HG03571 (cell line): Measurements from ENCODE around the gene CREB3L2.
A peak's percentile ranks its signal among the peaks of the same experiment; 100 is the strongest.
"Not testable (repeated sequence)": the region's sequence is repeated elsewhere in the genome, so short reads cannot be mapped to it uniquely, and the experiment has no call there.

Source experiments
- ATAC-seq: cut with Tn5 transposase; IDR thresholded peaks from one replicate; pipeline ENCODE4 v1.9.1; 2021; ENCODE audit not compliant: unreplicated experiment

The CREB3L2 gene

GRCh38 chr7:138014201-138014600 lies 12.3 kb upstream of the CREB3L2 start:
- not testable (repeated sequence) for ATAC-seq

DNA sequence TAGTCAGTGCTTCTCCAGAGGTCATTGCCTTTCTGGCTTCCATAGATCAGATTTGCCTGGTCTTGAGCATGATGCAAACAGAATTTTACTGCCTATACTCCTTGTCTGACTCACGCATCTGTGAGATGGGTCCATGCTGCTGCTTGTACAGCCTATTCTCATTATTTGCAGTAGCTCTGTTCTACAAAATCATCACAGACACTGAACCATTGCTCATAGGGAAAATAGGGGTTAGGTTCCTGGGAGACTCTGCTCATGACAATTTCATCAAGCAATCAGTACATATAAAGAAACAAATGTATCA lies 7.4 kb upstream of the CREB3L2 start:
- ATAC-seq: no peak

DNA sequence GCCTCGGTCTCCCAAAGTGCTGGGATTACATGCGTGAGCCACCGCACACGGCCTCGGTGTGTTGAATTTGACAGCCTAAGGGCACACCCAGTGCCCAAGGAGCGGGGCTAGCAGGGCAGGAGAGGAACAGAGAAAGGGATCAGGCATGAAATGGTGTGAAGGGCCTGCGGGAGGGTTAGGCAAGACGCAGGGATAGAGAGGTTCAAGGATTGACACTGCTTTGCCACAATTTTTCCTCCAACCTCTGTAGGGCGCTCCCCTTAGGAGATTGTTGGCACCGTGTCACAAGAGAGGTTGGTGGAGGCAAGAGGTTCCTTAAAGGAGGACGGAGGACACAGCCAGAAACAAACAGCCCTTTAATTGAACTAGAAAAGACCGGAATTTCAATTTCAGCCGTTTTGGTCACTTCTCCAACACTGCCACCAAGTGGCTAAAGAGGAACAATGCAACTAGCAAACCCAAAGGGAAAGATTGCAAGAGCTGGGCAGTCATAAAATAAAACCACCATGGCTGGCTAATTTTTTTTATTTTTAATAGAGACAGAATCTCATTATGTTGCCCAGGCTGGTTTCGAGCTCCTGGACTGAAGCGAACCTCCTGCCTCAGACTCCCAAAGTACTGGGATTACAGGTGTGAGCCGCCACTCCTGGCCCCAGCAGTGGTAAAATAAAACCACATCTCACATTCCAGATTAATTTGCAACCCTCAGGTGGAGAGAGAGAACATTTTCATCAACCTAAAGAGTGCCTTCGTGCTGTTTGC lies 6.9 kb upstream of the CREB3L2 start:
- ATAC-seq: no peak

- no peak for ATAC-seq
Observed at GRCh38 chr7:138008019-138008587, 6.2 kb upstream of the CREB3L2 start.

GRCh38 chr7:138006106-138006505 lies 4.2 kb upstream of the CREB3L2 start:
- no peak for ATAC-seq

DNA sequence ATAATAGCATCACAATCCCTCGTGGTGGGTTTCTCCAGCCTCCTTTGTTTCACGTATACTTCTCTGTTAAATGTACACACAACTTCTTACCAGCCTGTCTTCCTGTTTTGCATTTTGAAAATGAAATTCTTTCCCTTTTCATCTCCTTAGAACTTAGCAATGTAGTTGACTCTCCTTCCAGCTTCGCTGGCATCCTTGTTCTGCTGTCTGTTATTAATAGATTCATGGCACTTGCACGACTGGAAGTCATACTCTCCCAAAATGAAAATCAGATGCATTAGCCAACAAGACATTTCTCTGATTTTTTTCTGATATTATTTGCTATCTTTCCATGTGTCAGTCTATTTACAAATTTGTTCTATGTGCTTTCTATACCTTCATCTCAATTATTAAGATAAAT lies 3.0 kb upstream of the CREB3L2 start:
- no peak for ATAC-seq

DNA sequence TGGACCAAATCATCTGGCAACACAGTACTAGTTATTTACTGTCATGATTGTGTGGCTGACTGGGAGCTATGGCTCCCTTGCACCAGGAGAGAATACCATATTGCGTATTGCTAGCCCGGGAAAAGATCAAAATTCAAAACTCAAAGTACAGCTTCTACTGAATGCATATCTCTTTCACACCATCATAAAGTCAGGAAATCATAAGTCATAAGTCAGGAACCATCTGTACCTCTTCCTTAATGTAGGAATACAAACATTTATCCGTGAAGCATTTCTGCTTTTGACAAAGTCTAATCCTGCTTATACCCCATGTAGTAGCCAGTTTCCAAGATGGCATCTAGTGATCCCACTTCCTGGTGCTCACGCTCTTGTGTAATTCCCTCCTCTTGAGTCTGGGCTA lies 2.2 kb upstream of the CREB3L2 start:
- no peak for ATAC-seq

DNA sequence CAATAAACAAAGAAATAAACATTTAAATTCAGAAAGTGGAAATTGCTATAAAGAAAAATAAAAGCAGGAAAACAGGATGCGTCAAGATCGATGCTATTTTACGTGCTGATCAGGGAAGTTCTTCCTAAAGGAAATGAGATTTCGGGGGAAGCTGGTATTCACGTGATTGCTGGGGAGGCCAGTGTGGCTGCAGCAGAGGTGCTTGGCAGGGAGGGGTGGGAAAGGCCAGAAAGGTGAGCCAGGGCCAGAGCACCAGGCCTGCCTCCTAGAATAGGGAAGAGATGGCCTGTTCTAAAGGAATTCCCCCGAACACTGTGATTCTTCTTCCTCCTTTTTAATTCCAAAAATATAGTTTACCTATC lies 923 bp upstream of the CREB3L2 start:
- no peak for ATAC-seq

- peak; percentile 98 for ATAC-seq
Observed at GRCh38 chr7:138002096-138002827, 376 bp upstream of the CREB3L2 start.

DNA sequence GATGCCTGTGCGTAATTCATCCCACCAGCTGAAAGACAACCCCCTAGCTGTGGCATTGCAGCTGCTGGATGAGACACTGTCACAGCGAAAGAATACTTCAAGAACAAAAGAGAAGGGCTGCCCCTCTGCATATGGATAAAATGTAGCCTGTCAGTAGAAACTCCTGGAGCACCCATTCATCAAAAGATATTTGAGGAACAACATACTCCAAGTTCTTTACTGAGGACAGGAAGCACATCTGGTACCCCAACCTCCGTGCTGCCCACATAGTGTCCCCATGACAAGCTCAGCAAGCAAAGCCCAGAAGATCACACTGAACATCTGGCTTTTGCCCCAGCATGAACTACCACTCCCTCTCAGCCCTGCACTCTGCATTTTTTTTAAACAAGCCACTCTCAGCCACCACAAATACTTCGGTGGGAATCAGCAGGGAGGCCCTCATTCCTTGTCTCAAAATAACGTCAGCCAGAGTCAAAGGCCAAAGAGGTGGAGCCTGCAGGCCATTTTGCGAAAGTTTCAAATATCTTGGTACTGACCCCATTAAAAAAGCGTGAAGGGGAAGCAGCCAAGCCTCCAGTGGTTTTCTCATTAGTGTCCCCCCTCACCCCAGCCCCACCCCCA lies 1.7 kb downstream of the CREB3L2 start:
- no peak for ATAC-seq

DNA sequence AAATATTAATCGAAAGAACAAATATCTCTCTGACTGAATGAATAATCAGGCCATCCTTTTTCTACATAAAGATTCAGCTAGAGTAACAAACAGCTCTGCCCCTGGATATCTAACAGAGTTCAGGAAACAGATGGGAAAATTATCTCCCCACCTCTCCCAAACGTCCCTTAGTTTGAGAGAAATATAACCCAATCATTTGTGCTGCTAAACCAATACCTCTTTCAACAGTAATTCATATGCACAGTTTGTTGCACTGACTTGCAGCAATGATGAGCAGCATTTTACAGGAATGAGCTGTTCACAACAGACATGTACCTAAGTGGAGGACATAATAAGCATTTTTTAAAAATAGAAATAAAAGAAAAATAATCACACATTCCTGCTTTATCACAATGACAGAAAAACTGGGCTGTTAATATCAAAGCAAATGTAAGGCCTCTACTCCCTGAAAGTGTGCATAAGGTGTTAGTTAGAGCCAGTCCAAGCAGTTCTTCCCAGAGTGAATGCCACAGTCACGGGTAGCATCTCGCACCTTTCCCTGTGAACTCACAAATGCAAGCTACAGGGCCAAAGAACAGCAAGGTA lies 2.3 kb downstream of the CREB3L2 start:
- no peak for ATAC-seq

DNA sequence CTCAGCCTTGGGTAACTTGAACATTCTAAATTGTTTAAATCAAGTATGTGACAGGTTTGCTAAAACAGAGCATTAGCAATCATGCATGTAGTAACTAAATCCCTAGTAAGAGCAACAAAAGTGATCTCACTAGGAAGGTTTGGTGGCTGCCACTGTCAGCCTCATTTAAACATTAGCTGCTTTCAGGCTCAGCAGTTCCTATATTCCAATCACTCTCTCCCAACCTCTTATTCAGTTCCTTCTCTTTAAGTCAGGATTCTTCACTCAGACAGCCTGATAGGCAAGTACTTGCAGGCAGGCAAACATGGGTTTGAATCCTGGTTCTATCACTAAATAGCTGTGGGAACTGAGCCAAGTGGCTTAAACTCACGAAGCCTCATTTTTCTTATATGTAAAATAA lies 3.6 kb downstream of the CREB3L2 start:
- ATAC-seq: no peak

- no peak for ATAC-seq
Observed at GRCh38 chr7:137996871-137997270, 5.0 kb downstream of the CREB3L2 start.

DNA sequence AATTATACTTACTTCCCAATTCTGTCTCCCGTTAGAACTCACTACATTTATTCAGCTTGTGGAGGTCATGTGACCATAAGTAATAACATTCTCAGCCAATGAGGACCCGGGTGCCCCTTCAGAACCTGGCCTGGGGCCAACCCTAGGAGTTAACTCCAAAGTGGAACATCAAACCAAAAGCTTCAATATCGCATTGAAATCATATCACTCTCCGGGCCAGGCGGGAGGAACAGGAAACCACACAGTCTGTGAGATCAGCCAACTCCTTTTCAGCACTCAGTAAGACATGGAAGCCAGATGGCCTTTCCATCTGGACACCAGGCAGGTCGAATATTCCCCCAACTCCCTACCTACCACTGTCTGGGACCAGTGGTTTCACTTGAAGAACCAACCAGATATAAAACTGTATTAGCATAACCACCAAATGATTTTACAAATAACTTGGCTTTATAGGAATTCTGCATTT lies 5.5 kb downstream of the CREB3L2 start:
- no peak for ATAC-seq

- ATAC-seq: no peak
Observed at GRCh38 chr7:137994216-137994615, 7.7 kb downstream of the CREB3L2 start.

- no peak for ATAC-seq
Observed at GRCh38 chr7:137993395-137993743, 8.5 kb downstream of the CREB3L2 start.

DNA sequence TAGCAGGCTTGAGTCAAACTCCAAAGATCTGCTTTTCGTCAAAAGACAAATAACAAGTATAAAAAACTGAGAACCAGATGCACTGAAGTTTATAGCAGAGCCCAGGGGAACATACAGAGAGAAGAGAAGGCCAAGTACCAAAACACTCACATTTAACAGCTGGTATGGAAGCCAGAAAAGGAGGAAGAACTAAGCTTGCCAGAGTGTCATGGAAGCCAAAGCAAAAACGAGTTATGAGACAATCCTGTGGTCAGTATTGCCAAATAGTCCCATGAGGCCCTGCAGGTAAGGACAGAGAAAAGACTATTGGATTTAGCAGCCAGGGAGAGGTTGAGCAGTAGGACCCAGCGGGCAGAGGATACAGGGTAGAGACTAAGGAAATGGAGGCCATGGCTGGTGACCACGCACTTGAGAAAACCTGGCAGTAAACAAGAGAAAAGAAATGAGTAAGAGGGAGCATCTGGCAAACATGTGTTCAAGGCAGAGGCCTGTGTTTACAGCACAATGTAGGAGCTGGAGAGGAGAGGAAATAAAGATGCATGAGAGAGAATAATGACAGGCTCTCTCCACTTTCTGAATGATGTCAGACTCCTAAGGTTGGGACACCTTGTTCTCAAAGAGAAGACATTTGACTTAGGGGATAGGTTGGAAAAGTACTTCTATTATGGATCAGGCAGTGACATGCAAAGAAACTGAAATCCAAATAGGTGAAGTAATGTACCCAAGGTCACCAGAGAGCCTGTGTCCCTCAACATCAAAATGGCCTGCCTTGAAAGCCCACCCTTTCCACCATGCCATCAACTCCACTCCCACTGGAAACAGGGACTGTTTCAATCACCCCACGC lies 9.1 kb downstream of the CREB3L2 start:
- ATAC-seq: peak; percentile 37

GRCh38 chr7:137992104-137992549 lies 9.8 kb downstream of the CREB3L2 start:
- ATAC-seq: no peak

GRCh38 chr7:137990251-137990941 lies 11.5 kb downstream of the CREB3L2 start:
- ATAC-seq: no peak

DNA sequence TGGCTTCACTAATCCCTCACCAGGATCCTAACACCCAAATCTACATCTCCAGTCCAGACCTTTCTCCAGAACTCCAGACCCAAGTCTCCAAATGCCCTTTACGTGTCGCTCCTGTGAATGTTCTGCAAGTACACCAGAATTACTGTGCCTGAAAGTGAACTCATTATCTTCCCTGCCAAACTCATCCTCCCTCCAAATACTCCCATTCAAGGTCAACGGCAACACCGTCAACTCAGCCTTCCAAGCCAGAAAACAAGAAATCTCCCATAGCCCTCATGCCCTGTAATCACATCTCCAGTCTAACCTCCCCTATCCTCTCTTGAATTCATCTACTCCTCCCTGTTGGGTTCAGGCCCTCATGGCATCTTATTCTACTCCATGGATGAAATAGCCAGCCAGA lies 12.3 kb downstream of the CREB3L2 start:
- ATAC-seq: no peak
